Ascending aorta (tissue), 2 donors: ENCODE measurements around the gene SERPINB6. TPM values are rescaled to one million over a fixed set of nuclear protein-coding genes. Genes with fewer than 3 reads are reported as not detected.
A peak's percentile ranks its signal among the peaks of the same experiment; 100 is the strongest.

Experiments used
- DNase-seq, 2 donors: peaks; one replicate each; pipeline ENCODE4 v3.0.0-alpha.2; 2019; ENCODE audit warnings: low spot score in 2 of 2
- H3K27ac ChIP-seq, 2 donors: fragments of 200-600 bp; sonication (generic); one replicate each; pipeline ENCODE4 v1.5.1; 2016 to 2017; ENCODE audit warnings: mild to moderate bottlenecking in 1 of 2
- H3K27me3 ChIP-seq: fragments of 200-600 bp; sonication (generic); one replicate; pipeline ENCODE4 v1.5.1; 2017
- H3K36me3 ChIP-seq, 2 donors: fragments of 200-600 bp; sonication (generic); one replicate each; pipeline ENCODE4 v1.5.1; 2016
- H3K4me1 ChIP-seq, 2 donors: fragments of 200-600 bp; sonication (generic); one replicate each; pipeline ENCODE4 v1.5.1; 2016 to 2017; ENCODE audit warnings: mild to moderate bottlenecking in 1 of 2
- H3K4me3 ChIP-seq, 2 donors: fragments of 200-600 bp; sonication (generic); one replicate each; pipeline ENCODE4 v1.5.1; 2016 to 2017; ENCODE audit warnings: mild to moderate bottlenecking in 1 of 2
- H3K9me3 ChIP-seq, 2 donors: fragments of 200-600 bp; sonication (generic); one replicate each; pipeline ENCODE4 v1.5.1; 2016
- intact Hi-C: fragments of 100-400 bp; cut with DNase I; formaldehyde crosslinking; loops from one replicate; pipeline ENCODE4 v1.15.1; 2023
- total RNA-seq: library from RNA; depleted of rRNA; stranded (reverse); fragments of >200 nt; gene quantifications from one replicate; pipeline ENCODE4 v1.1.0, GENCODE V29; 2016
- TF ChIP-seq, protein P1 (sequence below), 3 experiments: fragments of 200-600 bp in 2 of 3; fragments of 450-650 bp in 1 of 3; sonication (generic) in 2 of 3; IDR thresholded peaks; one replicate each; pipeline ENCODE4 v1.5.1; 2016 to 2019; ENCODE audit warnings: antibody characterized with exemption in 3 of 3, mild to moderate bottlenecking in 1 of 3, moderate library complexity in 1 of 3

Gene SERPINB6
- total RNA-seq, 1 donor from 2014 or later, result 222 TPM

DNA sequence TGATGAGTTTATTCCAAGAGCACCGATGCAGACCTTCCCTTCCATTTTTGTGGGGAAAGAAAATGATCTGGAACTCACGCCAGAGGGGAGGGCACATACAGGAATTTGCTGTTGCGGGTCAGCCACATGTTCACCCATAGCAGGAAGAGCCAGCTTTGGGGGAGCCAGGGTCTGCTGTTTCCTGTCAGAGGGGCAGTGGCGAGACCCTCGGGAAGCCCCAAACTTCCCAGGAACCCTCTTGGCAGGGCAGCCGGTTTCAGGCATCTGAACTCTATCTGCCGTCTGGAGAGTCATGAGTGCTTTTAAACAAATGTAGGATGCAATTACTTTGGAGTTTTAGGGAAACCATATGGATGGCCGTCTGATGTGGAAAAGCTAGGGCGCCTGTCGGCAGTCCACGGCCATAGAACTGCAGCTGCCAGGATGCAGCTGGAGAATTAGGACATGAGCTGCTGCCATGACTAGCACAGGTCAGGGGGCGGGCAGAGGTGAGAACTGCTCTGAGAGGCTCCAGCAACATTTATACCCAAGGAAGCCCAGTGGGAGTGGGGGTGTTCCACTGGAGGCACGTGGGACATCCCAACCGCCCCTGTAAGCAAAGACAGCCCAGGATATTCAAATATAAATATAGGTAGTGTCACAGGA lies 53.4 kb downstream of the SERPINB6 start:
- Histone ChIP-seq H3K4me1 (no peaks in the 10 kb centered on the region), H3K9me3 (no peaks in the 10 kb centered on the region), H3K27ac (no peak overlapping the region), H3K36me3 (no peaks in the 10 kb centered on the region), H3K4me3 (no peak overlapping the region), H3K27me3 (no peaks in the 10 kb centered on the region)
- intact Hi-C loops, result no loop called here
- peak in 1 of 2 donors; percentile 53 for DNase-seq
- TF ChIP-seq, protein P1, sequence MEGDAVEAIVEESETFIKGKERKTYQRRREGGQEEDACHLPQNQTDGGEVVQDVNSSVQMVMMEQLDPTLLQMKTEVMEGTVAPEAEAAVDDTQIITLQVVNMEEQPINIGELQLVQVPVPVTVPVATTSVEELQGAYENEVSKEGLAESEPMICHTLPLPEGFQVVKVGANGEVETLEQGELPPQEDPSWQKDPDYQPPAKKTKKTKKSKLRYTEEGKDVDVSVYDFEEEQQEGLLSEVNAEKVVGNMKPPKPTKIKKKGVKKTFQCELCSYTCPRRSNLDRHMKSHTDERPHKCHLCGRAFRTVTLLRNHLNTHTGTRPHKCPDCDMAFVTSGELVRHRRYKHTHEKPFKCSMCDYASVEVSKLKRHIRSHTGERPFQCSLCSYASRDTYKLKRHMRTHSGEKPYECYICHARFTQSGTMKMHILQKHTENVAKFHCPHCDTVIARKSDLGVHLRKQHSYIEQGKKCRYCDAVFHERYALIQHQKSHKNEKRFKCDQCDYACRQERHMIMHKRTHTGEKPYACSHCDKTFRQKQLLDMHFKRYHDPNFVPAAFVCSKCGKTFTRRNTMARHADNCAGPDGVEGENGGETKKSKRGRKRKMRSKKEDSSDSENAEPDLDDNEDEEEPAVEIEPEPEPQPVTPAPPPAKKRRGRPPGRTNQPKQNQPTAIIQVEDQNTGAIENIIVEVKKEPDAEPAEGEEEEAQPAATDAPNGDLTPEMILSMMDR (IDR thresholded peaks at IDR 0.05), result no peak

DNA sequence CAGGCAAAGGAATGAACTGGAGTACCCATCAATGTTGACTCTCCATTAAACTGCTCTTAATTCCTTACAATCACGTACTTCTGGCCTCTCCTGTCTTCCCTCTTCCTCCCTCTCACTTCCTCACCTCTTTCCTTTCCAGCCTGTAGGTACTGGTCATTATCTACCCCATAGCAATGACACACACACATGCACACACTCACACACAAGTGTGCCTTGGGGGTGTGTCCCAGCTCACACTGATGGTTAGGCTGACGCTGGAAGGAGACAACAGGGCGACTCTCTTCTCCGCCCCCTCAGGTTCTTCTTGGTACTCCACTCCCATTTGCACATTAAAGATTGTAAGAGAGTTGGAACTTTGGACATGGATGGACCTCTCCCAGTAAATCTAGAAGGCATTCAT lies 54.3 kb downstream of the SERPINB6 start:
- H3K9me3 ChIP-seq, result no peaks in the 10 kb centered on the region
- H3K4me1 ChIP-seq, result no peaks in the 10 kb centered on the region
- H3K36me3 ChIP-seq, result no peaks in the 10 kb centered on the region
- no peak overlapping the region for H3K27ac ChIP-seq
- intact Hi-C loops, result no loop called here
- TF ChIP-seq, protein P1 (IDR thresholded peaks at IDR 0.05), result no peak
- DNase-seq, result peak in 1 of 2 donors; percentile 15
- H3K27me3 ChIP-seq, result no peaks in the 10 kb centered on the region
- no peak overlapping the region for H3K4me3 ChIP-seq

DNA sequence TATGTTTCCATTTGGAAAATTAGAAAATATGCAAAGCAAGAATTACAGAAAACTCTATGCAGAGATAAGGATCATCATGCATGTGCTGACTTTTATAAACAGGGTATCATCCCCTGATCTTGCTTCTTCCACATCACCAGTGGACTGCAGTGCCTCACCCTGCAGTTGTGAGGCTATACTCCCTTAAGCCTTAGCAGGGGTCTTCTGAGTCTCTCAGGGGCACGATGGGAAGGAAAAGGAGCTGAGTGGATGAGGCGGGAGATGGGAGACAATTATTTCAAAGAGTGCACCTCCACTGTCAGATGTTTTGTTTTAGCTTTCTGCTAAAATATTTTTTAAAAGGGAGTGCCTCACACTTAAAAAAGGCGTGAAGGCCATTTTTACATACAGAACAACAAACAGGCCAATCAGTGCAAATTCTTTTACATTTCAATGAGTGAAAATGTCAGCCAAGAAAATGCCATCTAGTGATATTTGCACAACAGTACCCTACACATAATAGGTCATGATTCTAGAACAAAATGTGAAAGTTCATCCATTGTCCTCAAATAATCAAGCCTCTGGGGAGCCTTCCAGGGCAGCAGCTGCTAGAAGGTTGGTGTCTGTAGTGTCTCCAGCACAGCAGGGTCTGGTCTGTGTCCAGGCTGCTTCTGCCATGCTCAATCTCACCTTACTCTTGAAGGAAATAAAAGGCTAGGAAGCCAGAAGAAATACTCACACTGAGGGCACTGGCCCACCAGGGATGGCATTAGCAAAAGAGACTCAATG lies 55.0 kb downstream of the SERPINB6 start:
- intact Hi-C loops, result no loop called here

DNA sequence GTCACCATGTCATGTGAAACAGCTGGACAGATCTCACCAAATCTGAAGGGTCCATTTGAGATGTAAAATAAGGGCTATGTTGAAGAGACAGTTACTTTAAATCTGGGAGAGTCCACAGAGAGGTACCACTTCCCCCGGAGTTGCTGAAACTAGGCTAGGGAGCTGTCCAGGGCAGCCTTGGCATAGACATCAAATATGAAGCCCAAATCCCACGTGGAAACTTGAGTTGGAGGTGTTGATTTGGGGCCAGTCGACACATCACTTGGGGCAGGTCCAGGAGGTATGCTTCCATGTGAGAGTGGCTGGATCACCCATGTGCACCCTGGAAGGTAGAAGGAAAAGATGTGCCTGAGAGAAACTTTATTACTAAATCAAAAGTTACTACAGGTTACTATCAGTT lies 56.2 kb downstream of the SERPINB6 start:
- no peak overlapping the region for H3K27ac ChIP-seq
- no peaks in the 10 kb centered on the region for H3K4me1 ChIP-seq
- H3K9me3 ChIP-seq, result no peaks in the 10 kb centered on the region
- intact Hi-C loops, result no loop called here
- DNase-seq, result peak in 1 of 2 donors; percentile 38
- TF ChIP-seq, protein P1 (IDR thresholded peaks at IDR 0.05), result no peak
- no peaks in the 10 kb centered on the region for H3K27me3 ChIP-seq
- no peak overlapping the region for H3K4me3 ChIP-seq
- H3K36me3 ChIP-seq, result no peaks in the 10 kb centered on the region

More for the DNA sequence above, 55.0 kb downstream of the SERPINB6 start:
- Histone ChIP-seq H3K4me1 (no peaks in the 10 kb centered on the region), H3K27me3 (no peaks in the 10 kb centered on the region), H3K36me3 (no peaks in the 10 kb centered on the region), H3K4me3 (no peak overlapping the region), H3K27ac (no peak overlapping the region), H3K9me3 (no peaks in the 10 kb centered on the region)
- peak in 1 of 2 donors; percentile 52 for DNase-seq
- TF ChIP-seq, protein P1 (IDR thresholded peaks at IDR 0.05), result no peak

DNA sequence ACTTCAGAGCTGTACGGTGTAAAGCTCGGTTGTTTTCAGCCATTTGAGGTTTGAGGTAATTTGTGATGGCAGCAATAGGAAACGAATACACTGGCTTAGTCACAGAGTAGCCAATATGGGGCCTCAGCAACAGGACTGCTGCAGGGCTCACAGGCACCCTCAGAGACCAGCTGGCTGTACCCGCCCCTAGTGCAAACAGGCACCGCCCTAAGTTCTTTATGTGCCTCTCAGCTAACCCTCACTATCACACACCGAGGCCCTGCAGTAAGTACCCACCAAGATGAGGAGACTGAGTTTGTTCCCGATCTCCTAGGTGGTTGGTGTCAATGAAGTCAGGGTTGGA lies 57.1 kb downstream of the SERPINB6 start:
- no peaks in the 10 kb centered on the region for H3K4me1 ChIP-seq
- no peaks in the 10 kb centered on the region for H3K36me3 ChIP-seq
- H3K27ac ChIP-seq, result no peak overlapping the region
- intact Hi-C loops, result no loop called here
- H3K4me3 ChIP-seq, result no peak overlapping the region
- H3K27me3 ChIP-seq, result no peaks in the 10 kb centered on the region
- H3K9me3 ChIP-seq, result no peaks in the 10 kb centered on the region
- TF ChIP-seq, protein P1 (IDR thresholded peaks at IDR 0.05), result no peak
- peak in 1 of 2 donors; percentile 22 for DNase-seq
